Measurements from ENCODE around the gene KLF16.
"Not testable (repeated sequence)": the region's sequence is repeated elsewhere in the genome, so short reads cannot be mapped to it uniquely, and the experiment has no call there.

KLF16 gene

GRCh38 chr19:1885398-1886119 is 22.2 kb upstream of the KLF16 start, which contains the start of gene ABHD17A:
ABHD17A (minus strand) TSS chr19:1885496; CDS start chr19:1881566, 3,930 bp downstream.
- peak within 1 kb of the TSS; percentile 96 for H3K4me3 ChIP-seq (ENCODE audit: low read depth, low read length)
- DNase-seq (ENCODE audit: low read depth) = peak; percentile 72

GRCh38 chr19:1884719-1885334 is 21.4 kb upstream of the KLF16 start:
- peak overlapping the region; percentile 96 for H3K4me3 ChIP-seq (ENCODE audit: low read depth, low read length)
- DNase-seq (ENCODE audit: low read depth) = no peak

- DNase-seq (ENCODE audit: low read depth) = no peak
- H3K4me3 ChIP-seq (ENCODE audit: low read depth, low read length) = peak overlapping the region; percentile 96
Measured at GRCh38 chr19:1884291-1884718, 20.9 kb upstream of the KLF16 start.

GRCh38 chr19:1883784-1884183 is 20.4 kb upstream of the KLF16 start:
- no peak for DNase-seq (ENCODE audit: low read depth)
- H3K4me3 ChIP-seq (ENCODE audit: low read depth, low read length) = peak overlapping the region; percentile 96

- no peak overlapping the region for H3K4me3 ChIP-seq (ENCODE audit: low read depth, low read length)
- DNase-seq (ENCODE audit: low read depth) = no peak
Measured at GRCh38 chr19:1882786-1883692, 19.7 kb upstream of the KLF16 start.

GRCh38 chr19:1882089-1882785 is 18.9 kb upstream of the KLF16 start:
- DNase-seq (ENCODE audit: low read depth) = no peak
- H3K4me3 ChIP-seq (ENCODE audit: low read depth, low read length) = no peak overlapping the region

GRCh38 chr19:1881393-1882088 is 18.2 kb upstream of the KLF16 start:
- DNase-seq (ENCODE audit: low read depth); H3K4me3 ChIP-seq (ENCODE audit: low read depth, low read length): not testable (repeated sequence)

- no peak overlapping the region for H3K4me3 ChIP-seq (ENCODE audit: low read depth, low read length)
- no peak for DNase-seq (ENCODE audit: low read depth)
Measured at GRCh38 chr19:1880611-1881392, 17.4 kb upstream of the KLF16 start.

- not testable (repeated sequence) for DNase-seq (ENCODE audit: low read depth); H3K4me3 ChIP-seq (ENCODE audit: low read depth, low read length)
Measured at GRCh38 chr19:1879982-1880381, 16.6 kb upstream of the KLF16 start.

- H3K4me3 ChIP-seq (ENCODE audit: low read depth, low read length); DNase-seq (ENCODE audit: low read depth): not testable (repeated sequence)
Measured at GRCh38 chr19:1878583-1878982, 15.2 kb upstream of the KLF16 start.

GRCh38 chr19:1877280-1877660 is 13.9 kb upstream of the KLF16 start:
- DNase-seq (ENCODE audit: low read depth); H3K4me3 ChIP-seq (ENCODE audit: low read depth, low read length): not testable (repeated sequence)

GRCh38 chr19:1876496-1877279 is 13.3 kb upstream of the KLF16 start:
- H3K4me3 ChIP-seq (ENCODE audit: low read depth, low read length) = peak overlapping the region; percentile 99
- DNase-seq (ENCODE audit: low read depth) = not testable (repeated sequence)

GRCh38 chr19:1875646-1876495 is 12.5 kb upstream of the KLF16 start:
- DNase-seq (ENCODE audit: low read depth) = peak; percentile 49
- peak overlapping the region; percentile 99 for H3K4me3 ChIP-seq (ENCODE audit: low read depth, low read length)

- not testable (repeated sequence) for DNase-seq (ENCODE audit: low read depth)
- H3K4me3 ChIP-seq (ENCODE audit: low read depth, low read length) = peak overlapping the region; percentile 99
Measured at GRCh38 chr19:1875265-1875645, 11.9 kb upstream of the KLF16 start.

GRCh38 chr19:1874554-1875185 is 11.3 kb upstream of the KLF16 start:
- H3K4me3 ChIP-seq (ENCODE audit: low read depth, low read length) = peak overlapping the region; percentile 99
- DNase-seq (ENCODE audit: low read depth) = no peak
